GM13977 (cell line): ENCODE results near the gene BRD4.
A peak's percentile ranks its signal among the peaks of the same experiment; 100 is the strongest.

Experiments
- DNase-seq: peaks from one replicate; pipeline ENCODE4 v3.0.0; 2012; ENCODE audit warnings: low spot score
- CTCF ChIP-seq: IDR thresholded peaks from 2 replicates; pipeline ENCODE4 v1.5.1; 2012; ENCODE audit warnings: mild to moderate bottlenecking, control low read depth; ENCODE audit not compliant: insufficient read depth; ENCODE audit errors: extremely low read depth, missing control alignments
- in situ Hi-C: fragments of 300-500 bp; cut with MboI; formaldehyde crosslinking; loops from one replicate; pipeline ENCODE4 v1.12.0; 2022; ENCODE audit warnings: low sequenced_read_pairs, low pct_unique_long_range_greater_than_20kb, mixed read lengths, inconsistent platforms; ENCODE audit not compliant: unreplicated experiment

The BRD4 gene

GRCh38 chr19:15288146-15288963 is 44.0 kb downstream of the BRD4 start:
- in situ Hi-C loops: no loop called here
- DNase-seq: no peak
- no peak for TF ChIP-seq CTCF

- no peak for TF ChIP-seq CTCF
- in situ Hi-C loops: no loop called here
These were observed 44.8 kb downstream of the BRD4 start for GRCh38 chr19:15287496-15287895.

GRCh38 chr19:15286688-15287365 is 45.5 kb downstream of the BRD4 start:
- no peak for TF ChIP-seq CTCF
- in situ Hi-C loops: no loop called here
- DNase-seq: no peak

More at GRCh38 chr19:15287496-15287895, 44.8 kb downstream of the BRD4 start:
- DNase-seq: no peak

- no peak for TF ChIP-seq CTCF
- DNase-seq: peak; percentile 71
- in situ Hi-C loops: no loop called here
These were observed 46.3 kb downstream of the BRD4 start for GRCh38 chr19:15285896-15286591.

- DNase-seq: no peak
- in situ Hi-C loops: no loop called here
- no peak for TF ChIP-seq CTCF
These were observed 47.4 kb downstream of the BRD4 start for GRCh38 chr19:15284896-15285295.

GRCh38 chr19:15284091-15284490 is 48.2 kb downstream of the BRD4 start:
- in situ Hi-C loops: no loop called here

More at GRCh38 chr19:15284091-15284490, 48.2 kb downstream of the BRD4 start:
- DNase-seq: no peak
- no peak for TF ChIP-seq CTCF
